HG03575 (cell line): Measurements from ENCODE around the gene GFOD1.

Source experiments
- ATAC-seq: cut with Tn5 transposase; IDR thresholded peaks from one replicate; pipeline ENCODE4 v1.9.1; 2021; ENCODE audit not compliant: unreplicated experiment, insufficient number of reproducible peaks, low FRiP score; ENCODE audit errors: extremely low read depth

The GFOD1 gene

GRCh38 chr6:13417954-13418353 is 69.4 kb downstream of the GFOD1 start:
- ATAC-seq: no peak

- ATAC-seq: no peak
These were observed 70.0 kb downstream of the GFOD1 start for GRCh38 chr6:13417431-13417830.

GRCh38 chr6:13415283-13415682 is 72.1 kb downstream of the GFOD1 start:
- no peak for ATAC-seq

GRCh38 chr6:13413900-13414555 is 73.4 kb downstream of the GFOD1 start:
- ATAC-seq: no peak

- ATAC-seq: no peak
These were observed 73.9 kb downstream of the GFOD1 start for GRCh38 chr6:13413466-13413862.

- no peak for ATAC-seq
These were observed 74.5 kb downstream of the GFOD1 start for GRCh38 chr6:13412639-13413465.

GRCh38 chr6:13412211-13412610 is 75.2 kb downstream of the GFOD1 start:
- ATAC-seq: no peak

GRCh38 chr6:13411484-13411883 is 75.9 kb downstream of the GFOD1 start:
- no peak for ATAC-seq

- ATAC-seq: no peak
These were observed 77.4 kb downstream of the GFOD1 start for GRCh38 chr6:13409991-13410390.

- no peak for ATAC-seq
These were observed 79.4 kb downstream of the GFOD1 start for GRCh38 chr6:13407709-13408695.

- ATAC-seq: no peak
These were observed 80.1 kb downstream of the GFOD1 start for GRCh38 chr6:13407368-13407708.

GRCh38 chr6:13406781-13407180 is 80.6 kb downstream of the GFOD1 start:
- ATAC-seq: no peak

- no peak for ATAC-seq
These were observed 81.4 kb downstream of the GFOD1 start for GRCh38 chr6:13405961-13406477.

GRCh38 chr6:13404892-13405254 is 82.5 kb downstream of the GFOD1 start:
- ATAC-seq: no peak

GRCh38 chr6:13404228-13404891 is 83.0 kb downstream of the GFOD1 start:
- no peak for ATAC-seq

- ATAC-seq: no peak
These were observed 84.7 kb downstream of the GFOD1 start for GRCh38 chr6:13402711-13403110.

GRCh38 chr6:13400772-13401171 is 86.6 kb downstream of the GFOD1 start:
- no peak for ATAC-seq

- no peak for ATAC-seq
These were observed 88.9 kb downstream of the GFOD1 start for GRCh38 chr6:13398421-13398994.

GRCh38 chr6:13398069-13398381 is 89.4 kb downstream of the GFOD1 start:
- no peak for ATAC-seq
